Keratinocyte (primary cell): ENCODE measurements around the gene MED25. TPM values are rescaled to one million over a fixed set of nuclear protein-coding genes. Genes with fewer than 3 reads are reported as not detected.

Experiments
- DNase-seq: peaks from one replicate; pipeline ENCODE4 v3.0.0-alpha.2; 2011; ENCODE audit warnings: low read depth, missing footprints, low spot score
- FAIRE-seq: peaks from 2 replicates; lab custom pipeline; 2011; peaks lifted over from hg19 to GRCh38; lab: Jason Lieb, UNC
- H2AFZ ChIP-seq: 2 replicates; pipeline ENCODE4 v1.6.0; 2012; ENCODE audit warnings: low read length, control low read depth, inconsistent platforms; ENCODE audit not compliant: control insufficient read depth
- H3K27ac ChIP-seq: 2 replicates; pipeline ENCODE4 v1.5.1; 2011; ENCODE audit warnings: low read length; ENCODE audit not compliant: control insufficient read depth, insufficient read depth
- H3K27me3 ChIP-seq: 3 replicates; pipeline ENCODE4 v1.6.0; 2011; ENCODE audit warnings: low read length; ENCODE audit not compliant: control insufficient read depth, insufficient read depth; ENCODE audit errors: extremely low read depth
- H3K36me3 ChIP-seq, 2 experiments: 2 replicates in 1 of 2; 3 replicates in 1 of 2; pipeline ENCODE4 v1.5.1; 2011; ENCODE audit warnings: low read length in 2 of 2, mild to moderate bottlenecking in 1 of 2; ENCODE audit not compliant: control insufficient read depth in 2 of 2, insufficient read depth in 2 of 2; ENCODE audit errors: extremely low read depth in 1 of 2
- H3K4me1 ChIP-seq: 3 replicates; pipeline ENCODE4 v1.5.1; 2011; ENCODE audit warnings: low read length; ENCODE audit not compliant: control insufficient read depth, insufficient read depth; ENCODE audit errors: extremely low read depth
- H3K4me2 ChIP-seq: 3 replicates; pipeline ENCODE4 v1.6.0; 2011; ENCODE audit warnings: low read depth, low read length; ENCODE audit not compliant: control insufficient read depth, insufficient read depth; ENCODE audit errors: extremely low read depth
- H3K4me3 ChIP-seq, 3 experiments: fragments of 200-600 bp in 1 of 3; sonication (generic) in 1 of 3; 2 replicates in 2 of 3; 3 replicates in 1 of 3; pipeline ENCODE4 v1.5.1; 2011 to 2016; ENCODE audit warnings: low read length in 3 of 3, mild to moderate bottlenecking in 3 of 3, control low read depth in 2 of 3, inconsistent platforms in 1 of 3, low read depth in 1 of 3, mixed read lengths in 1 of 3, mixed run types in 1 of 3, moderate library complexity in 1 of 3; ENCODE audit not compliant: control insufficient read depth in 2 of 3, insufficient read depth in 2 of 3; ENCODE audit errors: extremely low read depth in 1 of 3
- H3K79me2 ChIP-seq: 2 replicates; pipeline ENCODE4 v1.6.0; 2012; ENCODE audit warnings: low read length; ENCODE audit not compliant: control insufficient read depth, insufficient read depth
- H3K9ac ChIP-seq: 3 replicates; pipeline ENCODE4 v1.6.0; 2011; ENCODE audit warnings: low read length; ENCODE audit not compliant: control insufficient read depth, insufficient read depth; ENCODE audit errors: extremely low read depth
- H3K9me1 ChIP-seq: 3 replicates; pipeline ENCODE4 v1.6.0; 2011; ENCODE audit warnings: low read length; ENCODE audit not compliant: control insufficient read depth, insufficient read depth; ENCODE audit errors: extremely low read depth
- H3K9me3 ChIP-seq: 2 replicates; pipeline ENCODE4 v1.5.1; 2012; ENCODE audit warnings: low read depth, low read length; ENCODE audit not compliant: control insufficient read depth
- H4K20me1 ChIP-seq: 3 replicates; pipeline ENCODE4 v1.6.0; 2011; ENCODE audit warnings: low read length; ENCODE audit not compliant: control insufficient read depth, insufficient read depth; ENCODE audit errors: extremely low read depth
- CTCF ChIP-seq, 3 experiments: IDR thresholded peaks in 1 of 3; conservative IDR thresholded peaks in 1 of 3; optimal IDR thresholded peaks in 1 of 3; 2 replicates in 2 of 3; 3 replicates in 1 of 3; pipeline versions ENCODE3 to v1.5.1; 2011; ENCODE audit warnings: low read length in 3 of 3, mild to moderate bottlenecking in 3 of 3, moderate library complexity in 2 of 3, control low read depth in 1 of 3, inconsistent platforms in 1 of 3; ENCODE audit not compliant: insufficient read depth in 2 of 3; ENCODE audit errors: extremely low read depth in 1 of 3
- EZH2 ChIP-seq: IDR thresholded peaks from one replicate; pipeline ENCODE4 v1.6.1; 2012; ENCODE audit warnings: inconsistent platforms, mild to moderate bottlenecking, low read length, moderate library complexity
- dilution Hi-C: fragments of 300-500 bp; cut with MboI; formaldehyde crosslinking; loops from one replicate; pipeline ENCODE4 v1.7.0; 2020; ENCODE audit warnings: low sequenced_read_pairs; ENCODE audit not compliant: extremely low pct_ligation_motif_present
- polyA plus RNA-seq, 5 experiments: library from polyadenylated mRNA; depleted of rRNA in 3 of 5; stranded (reverse) in 3 of 5; stranded (forward) in 1 of 5; unstranded in 1 of 5; fragments of >200 nt; gene quantifications; 1 replicate in 1 of 5; 2 replicates in 3 of 5; 3 replicates in 1 of 5; pipeline versions ENCODE4 v1.2.1 to v1.2.3, GENCODE V29; 2011 to 2012; ENCODE audit warnings: missing spikeins in 2 of 5, low read depth in 1 of 5, low replicate concordance in 1 of 5

Gene MED25
- polyA plus RNA-seq, 1 donor (not counting 4 experiments of a cell fraction or from before 2014, with no cell fraction given), result 12.5 TPM

- TF ChIP-seq CTCF (optimal IDR thresholded peaks at IDR 0.05 in 1 of 3, IDR thresholded peaks at IDR 0.05 in 1 of 3, conservative IDR thresholded peaks at IDR 0.05 in 1 of 3; ENCODE audit: extremely low read depth in 1 of 3, insufficient read depth in 2 of 3, low read length in 3 of 3), result no peak
- TF ChIP-seq EZH2, result no peak
- Histone ChIP-seq H3K9me1 (no peaks in the 10 kb centered on the region), H4K20me1 (no peaks in the 10 kb centered on the region), H3K79me2 (no peaks in the 10 kb centered on the region), H3K27ac (no peak overlapping the region), H3K27me3 (no peaks in the 10 kb centered on the region), H3K36me3 (peaks cover 11 to 35% of the 10 kb centered on the region in 2 experiments), H3K9me3 (no peaks in the 10 kb centered on the region), H3K9ac (no peak overlapping the region), H3K4me1 (no peaks in the 10 kb centered on the region), H3K4me2 (no peak overlapping the region), H2AFZ (no peak overlapping the region), H3K4me3 (no peak overlapping the region)
- dilution Hi-C loops, result no loop called here
- FAIRE-seq (no peak), DNase-seq (no peak)
These were observed 18.9 kb downstream of the MED25 start for GRCh38 chr19:49837009-49837310.

GRCh38 chr19:49837425-49837824, 19.3 kb downstream of the MED25 start:
- DNase-seq (no peak), FAIRE-seq (no peak)
- H3K27ac ChIP-seq, result no peak overlapping the region
- H4K20me1 ChIP-seq, result no peaks in the 10 kb centered on the region
- no peak overlapping the region for H2AFZ ChIP-seq
- H3K79me2 ChIP-seq, result no peaks in the 10 kb centered on the region
- H3K4me2 ChIP-seq, result no peak overlapping the region
- TF ChIP-seq CTCF (optimal IDR thresholded peaks at IDR 0.05 in 1 of 3, IDR thresholded peaks at IDR 0.05 in 1 of 3, conservative IDR thresholded peaks at IDR 0.05 in 1 of 3; ENCODE audit: extremely low read depth in 1 of 3, insufficient read depth in 2 of 3, low read length in 3 of 3) (no peak), EZH2 (no peak)
- dilution Hi-C loops, result no loop called here
- no peak overlapping the region for H3K9ac ChIP-seq
- H3K9me1 ChIP-seq, result no peaks in the 10 kb centered on the region
- peaks cover 11 to 32% of the 10 kb centered on the region in 2 experiments for H3K36me3 ChIP-seq
- H3K4me3 ChIP-seq, result no peak overlapping the region
- no peaks in the 10 kb centered on the region for H3K9me3 ChIP-seq
- H3K27me3 ChIP-seq, result no peaks in the 10 kb centered on the region
- H3K4me1 ChIP-seq, result no peaks in the 10 kb centered on the region
